ENCODE measurements around the gene WRAP73. TPM values are rescaled to one million over a fixed set of nuclear protein-coding genes. Genes with fewer than 3 reads are reported as not detected.
A peak's percentile ranks its signal among the peaks of the same experiment; 100 is the strongest.
"Not testable (repeated sequence)": the region's sequence is repeated elsewhere in the genome, so short reads cannot be mapped to it uniquely, and the experiment has no call there.

The WRAP73 gene
- total RNA-seq, 1 donor from 2014 or later = 26.7 TPM

GRCh38 chr1:3626025-3626424, 23.9 kb downstream of the WRAP73 start:
- DNase-seq (ENCODE audit: extremely low spot score, unreplicated experiment) = no peak
- peaks cover 21% of the 10 kb centered on the region for H3K4me1 Mint-ChIP-seq (ENCODE audit: unreplicated experiment)
- H3K27ac Mint-ChIP-seq = peak overlapping the region; percentile 84
- no peaks in the 10 kb centered on the region for H3K9me3 Mint-ChIP-seq
- H3K27me3 Mint-ChIP-seq = no peaks in the 10 kb centered on the region
- TF ChIP-seq CTCF (conservative IDR thresholded peaks at IDR 0.05) = no peak
- H3K36me3 Mint-ChIP-seq = no peaks in the 10 kb centered on the region
- peak overlapping the region; percentile 99 for H3K4me3 Mint-ChIP-seq

- no peak for DNase-seq (ENCODE audit: extremely low spot score, unreplicated experiment)
- peak overlapping the region; percentile 99 for H3K4me3 Mint-ChIP-seq
- H3K4me1 Mint-ChIP-seq (ENCODE audit: unreplicated experiment) = peaks cover 21% of the 10 kb centered on the region
- no peaks in the 10 kb centered on the region for H3K36me3 Mint-ChIP-seq
- H3K9me3 Mint-ChIP-seq = no peaks in the 10 kb centered on the region
- peak overlapping the region; percentile 84 for H3K27ac Mint-ChIP-seq
- TF ChIP-seq CTCF (conservative IDR thresholded peaks at IDR 0.05) = no peak
- no peaks in the 10 kb centered on the region for H3K27me3 Mint-ChIP-seq
These were observed 24.6 kb downstream of the WRAP73 start for GRCh38 chr1:3625151-3625907.

GRCh38 chr1:3624200-3625136, 25.4 kb downstream of the WRAP73 start, which contains the start of gene TPRG1L:
Gene TPRG1L (plus strand): TSS chr1:3625015. CDS start chr1:3625073, 58 bp downstream.
- Mint-ChIP-seq H3K9me3 (no peaks in the 10 kb centered on the region), H3K36me3 (no peaks in the 10 kb centered on the region)

GRCh38 chr1:3623441-3624199, 26.3 kb downstream of the WRAP73 start:
- Mint-ChIP-seq H3K27me3 (peaks cover 10% of the 10 kb centered on the region), H3K9me3 (no peaks in the 10 kb centered on the region), H3K4me3 (peak overlapping the region; percentile 99), H3K4me1 (ENCODE audit: unreplicated experiment) (peaks cover 27% of the 10 kb centered on the region), H3K36me3 (no peaks in the 10 kb centered on the region), H3K27ac (peak overlapping the region; percentile 90)
- TF ChIP-seq CTCF (conservative IDR thresholded peaks at IDR 0.05) = no peak
- no peak for DNase-seq (ENCODE audit: extremely low spot score, unreplicated experiment)

More at GRCh38 chr1:3624200-3625136, 25.4 kb downstream of the WRAP73 start, which contains the start of gene TPRG1L:
- Mint-ChIP-seq H3K4me1 (ENCODE audit: unreplicated experiment) (peaks cover 21% of the 10 kb centered on the region), H3K27me3 (peaks cover 4% of the 10 kb centered on the region), H3K27ac (peak within 1 kb of the TSS; percentile 90), H3K4me3 (peak within 1 kb of the TSS; percentile 99)
- no peak for TF ChIP-seq CTCF (conservative IDR thresholded peaks at IDR 0.05)
- DNase-seq (ENCODE audit: extremely low spot score, unreplicated experiment) = peak; percentile 99

- not testable (repeated sequence) for DNase-seq (ENCODE audit: extremely low spot score, unreplicated experiment); H3K9me3 Mint-ChIP-seq; H3K27ac Mint-ChIP-seq; H3K27me3 Mint-ChIP-seq; H3K36me3 Mint-ChIP-seq
- H3K4me1 Mint-ChIP-seq (ENCODE audit: unreplicated experiment) = peaks cover 29% of the 10 kb centered on the region
- H3K4me3 Mint-ChIP-seq = peak overlapping the region; percentile 99
These were observed 27.8 kb downstream of the WRAP73 start for GRCh38 chr1:3622102-3622501.
